Transverse colon (tissue), 4 donors: ENCODE results near the gene BNIP3. TPM values are rescaled to one million over a fixed set of nuclear protein-coding genes. Genes with fewer than 3 reads are reported as not detected.

Experiments
- DNase-seq: peaks from one replicate; pipeline ENCODE4 v3.0.0-alpha.2; 2019
- H3K27ac ChIP-seq, 4 donors: fragments of 200-600 bp; sonication (generic); 2 replicates each; pipeline ENCODE4 v1.5.1; 2016 to 2018; ENCODE audit warnings: inconsistent platforms in 4 of 4
- H3K27me3 ChIP-seq: fragments of 200-600 bp; sonication (generic); 2 replicates; pipeline ENCODE4 v1.5.1; 2017; ENCODE audit warnings: inconsistent platforms
- H3K36me3 ChIP-seq, 4 donors: fragments of 200-600 bp; sonication (generic); 2 replicates each; pipeline ENCODE4 v1.5.1; 2017 to 2019; ENCODE audit warnings: inconsistent platforms in 4 of 4
- H3K4me1 ChIP-seq, 4 donors: fragments of 200-600 bp; sonication (generic); 2 replicates each; pipeline ENCODE4 v1.5.1; 2017 to 2020; ENCODE audit warnings: inconsistent platforms in 4 of 4
- H3K4me3 ChIP-seq, 4 donors: fragments of 200-600 bp; sonication (generic); 1 replicate in 1 of 4; 2 replicates in 3 of 4; pipeline versions ENCODE4 v1.5.1 to v1.6.1; 2017 to 2019; ENCODE audit warnings: inconsistent platforms in 4 of 4
- H3K9me3 ChIP-seq, 2 donors: fragments of 200-600 bp; sonication (generic); 2 replicates each; pipeline ENCODE4 v1.5.1; 2017 to 2019; ENCODE audit warnings: inconsistent platforms in 2 of 2
- EP300 ChIP-seq: sonication (generic); formaldehyde crosslinking; IDR thresholded peaks from one replicate; pipeline ENCODE4 v1.6.1; 2017; ENCODE audit warnings: antibody characterized with exemption, low read depth
- POLR2A ChIP-seq: fragments of 450-650 bp; IDR thresholded peaks from one replicate; pipeline ENCODE4 v1.6.1; 2016; ENCODE audit warnings: antibody characterized with exemption, mild to moderate bottlenecking, moderate library complexity
- POLR2AphosphoS5 ChIP-seq, 3 donors: sonication (generic); formaldehyde crosslinking; IDR thresholded peaks; one replicate each; pipeline ENCODE4 v1.6.1; 2016; ENCODE audit warnings: antibody characterized with exemption in 3 of 3
- WGBS, 2 donors: methylation state at CpG; one replicate each; pipeline ENCODE4 v1.1.5; 2018; ENCODE audit warnings: low coverage in 1 of 2; 5-methylcytosine and 5-hydroxymethylcytosine counted together
- in situ Hi-C, 4 donors: fragments of 200-750 bp; cut with MboI; loops; one replicate each; pipeline versions ENCODE4 v1.15.0 to v1.15.1; 2017; ENCODE audit warnings: low sequenced_read_pairs in 3 of 4, low pct_ligation_motif_present in 1 of 4, low pct_unique_long_range_greater_than_20kb in 1 of 4
- intact Hi-C: fragments of 100-400 bp; cut with DNase I; formaldehyde crosslinking; loops from one replicate; pipeline ENCODE4 v1.15.1; 2023; ENCODE audit warnings: low total_unique reads
- total RNA-seq, 4 donors: library from RNA; depleted of rRNA; stranded (reverse); fragments of >200 nt; gene quantifications; one replicate each; pipeline ENCODE4 v1.1.0, GENCODE V29; 2016
- TF ChIP-seq, protein P1 (sequence below), 5 experiments: fragments of 200-600 bp in 3 of 5; fragments of 450-650 bp in 2 of 5; sonication (generic) in 3 of 5; IDR thresholded peaks; 1 replicate in 2 of 5; 2 replicates in 3 of 5; pipeline ENCODE4 v1.5.1; 2016 to 2017; ENCODE audit warnings: antibody characterized with exemption in 5 of 5, inconsistent platforms in 3 of 5, mild to moderate bottlenecking in 2 of 5, moderate library complexity in 1 of 5

Gene BNIP3
- total RNA-seq, 4 donors from 2014 or later = 9.7 to 36.8 (median 27.6) TPM

DNA sequence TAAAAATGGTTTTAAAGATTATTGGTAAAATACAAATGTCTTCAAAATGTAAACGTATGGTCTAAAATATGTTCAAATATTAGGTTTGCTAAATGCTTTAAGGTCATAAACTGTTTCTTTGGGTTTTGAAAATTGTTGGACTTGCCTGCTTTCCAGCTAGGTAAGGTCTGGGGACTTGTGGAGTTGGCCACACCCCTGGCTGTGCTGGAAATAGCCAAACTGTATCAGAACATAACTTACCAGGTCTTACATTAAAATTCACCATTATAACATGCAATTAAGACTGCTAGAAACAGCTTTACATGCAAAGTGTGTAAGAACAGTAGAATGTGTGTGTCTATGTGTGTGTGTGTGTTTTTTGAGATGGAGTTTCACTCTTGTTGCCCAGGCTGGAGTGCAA lies 29.7 kb upstream of the BNIP3 start:
- Histone ChIP-seq H3K36me3 (no peaks in the 10 kb centered on the region), H3K4me3 (no peak overlapping the region), H3K27ac (peak overlapping the region in 3 of 4 donors; percentile 36 to 51 (median 36)), H3K27me3 (peaks cover 4% of the 10 kb centered on the region), H3K4me1 (no peaks in the 10 kb centered on the region), H3K9me3 (no peaks in the 10 kb centered on the region)
- in situ Hi-C loops (no loop called here), intact Hi-C loops (no loop called here)
- no peak for DNase-seq
- TF ChIP-seq POLR2AphosphoS5 (IDR thresholded peaks at IDR 0.05) (no peak), EP300 (no peak), POLR2A (no peak)
- TF ChIP-seq, protein P1, sequence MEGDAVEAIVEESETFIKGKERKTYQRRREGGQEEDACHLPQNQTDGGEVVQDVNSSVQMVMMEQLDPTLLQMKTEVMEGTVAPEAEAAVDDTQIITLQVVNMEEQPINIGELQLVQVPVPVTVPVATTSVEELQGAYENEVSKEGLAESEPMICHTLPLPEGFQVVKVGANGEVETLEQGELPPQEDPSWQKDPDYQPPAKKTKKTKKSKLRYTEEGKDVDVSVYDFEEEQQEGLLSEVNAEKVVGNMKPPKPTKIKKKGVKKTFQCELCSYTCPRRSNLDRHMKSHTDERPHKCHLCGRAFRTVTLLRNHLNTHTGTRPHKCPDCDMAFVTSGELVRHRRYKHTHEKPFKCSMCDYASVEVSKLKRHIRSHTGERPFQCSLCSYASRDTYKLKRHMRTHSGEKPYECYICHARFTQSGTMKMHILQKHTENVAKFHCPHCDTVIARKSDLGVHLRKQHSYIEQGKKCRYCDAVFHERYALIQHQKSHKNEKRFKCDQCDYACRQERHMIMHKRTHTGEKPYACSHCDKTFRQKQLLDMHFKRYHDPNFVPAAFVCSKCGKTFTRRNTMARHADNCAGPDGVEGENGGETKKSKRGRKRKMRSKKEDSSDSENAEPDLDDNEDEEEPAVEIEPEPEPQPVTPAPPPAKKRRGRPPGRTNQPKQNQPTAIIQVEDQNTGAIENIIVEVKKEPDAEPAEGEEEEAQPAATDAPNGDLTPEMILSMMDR (IDR thresholded peaks at IDR 0.05) = no peak
- 76 to 77% methylated on average over 1 of the region's 1 CpG for WGBS, 2 donors

DNA sequence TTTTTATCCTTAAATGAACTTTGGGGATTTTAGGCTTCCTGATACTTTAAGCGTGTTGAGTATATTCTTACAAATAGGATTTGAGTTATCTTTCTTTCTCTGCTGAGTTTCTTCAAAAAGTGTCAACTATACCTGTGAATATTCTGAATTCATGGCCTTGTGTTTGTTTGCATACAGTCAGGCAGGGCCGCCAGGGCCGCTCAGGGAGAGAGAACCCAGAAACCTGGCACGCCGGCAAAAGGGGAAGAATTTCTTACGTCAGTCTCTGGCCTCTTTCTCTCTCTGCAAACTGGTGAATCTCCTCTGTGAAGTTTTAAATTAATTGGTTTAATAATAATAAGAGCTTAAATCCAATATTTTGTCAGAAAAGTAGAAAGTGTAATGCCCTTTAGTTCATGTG lies 29.3 kb upstream of the BNIP3 start:
- no peak overlapping the region for H3K4me3 ChIP-seq
- in situ Hi-C loops (no loop called here), intact Hi-C loops (no loop called here)
- DNase-seq = no peak
- 73 to 75% methylated on average over 6 of the region's 6 CpGs for WGBS, 2 donors
- H3K4me1 ChIP-seq = no peaks in the 10 kb centered on the region
- H3K9me3 ChIP-seq = no peaks in the 10 kb centered on the region
- no peaks in the 10 kb centered on the region for H3K36me3 ChIP-seq
- TF ChIP-seq POLR2AphosphoS5 (IDR thresholded peaks at IDR 0.05) (no peak), EP300 (no peak), POLR2A (no peak)
- TF ChIP-seq, protein P1 (IDR thresholded peaks at IDR 0.05) = no peak
- peak overlapping the region in 2 of 4 donors; percentile 36 to 51 for H3K27ac ChIP-seq
- peaks cover 4% of the 10 kb centered on the region for H3K27me3 ChIP-seq

DNA sequence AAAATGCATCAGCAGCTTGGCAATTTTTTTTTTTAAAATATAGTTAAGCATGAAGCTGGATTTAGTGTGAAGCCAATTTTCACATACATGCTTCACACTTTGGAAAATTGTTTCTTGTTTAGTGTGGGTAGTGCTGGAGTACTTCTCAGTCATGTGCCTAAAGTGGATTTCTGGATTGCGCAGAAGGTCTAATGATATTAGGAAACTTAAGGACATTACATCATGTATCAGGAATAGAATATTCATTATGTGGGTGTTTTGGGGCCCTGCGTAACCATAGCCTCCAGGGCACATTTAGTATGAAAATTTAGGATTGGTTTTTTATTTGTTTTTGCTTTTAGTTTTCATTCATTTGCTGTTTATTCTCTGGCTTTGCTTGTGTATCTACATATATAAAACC lies 28.8 kb upstream of the BNIP3 start:
- Histone ChIP-seq H3K9me3 (no peaks in the 10 kb centered on the region), H3K36me3 (no peaks in the 10 kb centered on the region), H3K27me3 (peaks cover 4% of the 10 kb centered on the region), H3K4me3 (no peak overlapping the region), H3K27ac (peak overlapping the region in 2 of 4 donors; percentile 16 to 51), H3K4me1 (no peaks in the 10 kb centered on the region)
- in situ Hi-C loops = no loop called here
- intact Hi-C loops = no loop called here
- no peak for DNase-seq
- no peak for TF ChIP-seq POLR2A
- TF ChIP-seq, protein P1 (IDR thresholded peaks at IDR 0.05) = no peak
- no peak for TF ChIP-seq POLR2AphosphoS5 (IDR thresholded peaks at IDR 0.05)
- TF ChIP-seq EP300 = no peak
- WGBS, 2 donors = 89 to 95% methylated on average over 2 of the region's 2 CpGs

DNA sequence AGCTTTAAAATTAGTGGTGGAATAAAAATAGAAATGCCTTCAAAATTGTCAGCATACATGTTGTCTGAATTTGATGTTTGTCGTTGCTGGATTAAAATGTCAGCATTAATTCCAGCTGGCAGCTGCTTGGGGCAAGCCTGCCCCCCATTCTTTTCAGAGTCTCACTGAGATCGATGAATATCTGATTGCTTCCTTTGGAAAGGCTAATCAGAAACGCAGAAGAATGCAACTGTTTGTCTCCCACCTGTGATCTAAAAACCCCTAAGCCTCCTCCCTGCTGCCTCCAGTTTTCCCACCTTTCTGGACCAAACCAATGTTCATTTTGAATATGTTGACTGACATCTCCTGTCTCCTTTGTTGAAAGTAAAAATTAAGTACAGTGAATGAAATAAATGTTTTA lies 27.9 kb upstream of the BNIP3 start:
- DNase-seq = no peak
- no peaks in the 10 kb centered on the region for H3K9me3 ChIP-seq
- H3K27me3 ChIP-seq = peaks cover 4% of the 10 kb centered on the region
- in situ Hi-C loops (no loop called here), intact Hi-C loops (no loop called here)
- no peaks in the 10 kb centered on the region for H3K4me1 ChIP-seq
- TF ChIP-seq POLR2A = no peak
- TF ChIP-seq EP300 = no peak
- TF ChIP-seq POLR2AphosphoS5 (IDR thresholded peaks at IDR 0.05) = no peak
- TF ChIP-seq, protein P1 (IDR thresholded peaks at IDR 0.05) = no peak
- H3K4me3 ChIP-seq = no peak overlapping the region
- WGBS, 2 donors = 33 to 38% methylated on average over 3 of the region's 3 CpGs
- no peaks in the 10 kb centered on the region for H3K36me3 ChIP-seq
- H3K27ac ChIP-seq = no peak overlapping the region
